GM18498 (cell line): ENCODE measurements around the gene SOX18.
A peak's percentile ranks its signal among the peaks of the same experiment; 100 is the strongest.

ENCODE experiments used
- ATAC-seq: cut with Tn5 transposase; IDR thresholded peaks from one replicate; pipeline ENCODE4 v1.9.1; 2021; ENCODE audit warnings: mild to moderate bottlenecking, moderate library complexity; ENCODE audit not compliant: unreplicated experiment

SOX18 gene

GRCh38 chr20:64080813-64081623 is 31.6 kb upstream of the SOX18 start:
- no peak for ATAC-seq

DNA sequence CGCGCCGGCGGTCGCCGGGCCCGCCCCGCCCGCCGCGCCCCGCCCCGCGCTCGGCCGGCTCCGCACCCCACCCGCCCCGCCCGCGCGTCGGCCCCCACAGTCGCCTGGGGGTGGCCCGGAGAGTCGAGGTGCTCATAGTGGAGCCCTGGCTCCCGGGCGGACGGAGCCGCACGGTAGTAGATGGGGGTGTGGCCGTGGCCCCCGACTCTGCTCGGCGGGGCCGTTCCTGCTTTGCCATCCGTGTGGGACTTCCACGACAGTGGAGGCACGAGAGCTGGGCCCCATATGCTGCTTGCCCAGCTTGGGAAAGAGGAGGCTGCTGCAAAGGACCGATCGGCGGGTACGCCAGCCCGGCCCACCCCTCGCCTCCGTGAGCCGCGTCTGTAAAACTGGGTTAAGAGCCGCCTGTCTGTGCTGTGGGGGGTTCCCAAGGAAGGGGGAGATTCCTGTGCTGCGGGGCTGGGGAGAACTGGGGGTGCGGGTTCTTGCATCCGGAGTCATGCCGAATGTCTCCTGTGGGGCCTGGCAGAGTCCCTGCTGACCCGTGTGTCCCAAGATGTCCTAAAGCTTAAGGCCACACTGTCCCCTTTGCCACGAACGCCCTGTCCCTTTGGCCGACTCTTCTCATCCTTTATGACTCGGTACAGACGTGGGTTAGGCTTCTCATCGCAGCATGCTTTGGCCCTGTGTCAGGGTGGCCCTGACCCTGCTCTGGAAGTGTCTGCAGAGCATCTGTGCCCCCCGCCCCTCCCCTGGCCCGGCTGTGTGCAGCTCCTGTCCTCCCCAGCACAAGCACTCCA is 30.8 kb upstream of the SOX18 start, which contains the start of gene OPRL1:
TSS of gene OPRL1 (plus strand) at position 70 of the 800 bp plus-strand sequence. CDS start 12,639 bp downstream, outside the sequence.
- peak; percentile 1 for ATAC-seq

DNA sequence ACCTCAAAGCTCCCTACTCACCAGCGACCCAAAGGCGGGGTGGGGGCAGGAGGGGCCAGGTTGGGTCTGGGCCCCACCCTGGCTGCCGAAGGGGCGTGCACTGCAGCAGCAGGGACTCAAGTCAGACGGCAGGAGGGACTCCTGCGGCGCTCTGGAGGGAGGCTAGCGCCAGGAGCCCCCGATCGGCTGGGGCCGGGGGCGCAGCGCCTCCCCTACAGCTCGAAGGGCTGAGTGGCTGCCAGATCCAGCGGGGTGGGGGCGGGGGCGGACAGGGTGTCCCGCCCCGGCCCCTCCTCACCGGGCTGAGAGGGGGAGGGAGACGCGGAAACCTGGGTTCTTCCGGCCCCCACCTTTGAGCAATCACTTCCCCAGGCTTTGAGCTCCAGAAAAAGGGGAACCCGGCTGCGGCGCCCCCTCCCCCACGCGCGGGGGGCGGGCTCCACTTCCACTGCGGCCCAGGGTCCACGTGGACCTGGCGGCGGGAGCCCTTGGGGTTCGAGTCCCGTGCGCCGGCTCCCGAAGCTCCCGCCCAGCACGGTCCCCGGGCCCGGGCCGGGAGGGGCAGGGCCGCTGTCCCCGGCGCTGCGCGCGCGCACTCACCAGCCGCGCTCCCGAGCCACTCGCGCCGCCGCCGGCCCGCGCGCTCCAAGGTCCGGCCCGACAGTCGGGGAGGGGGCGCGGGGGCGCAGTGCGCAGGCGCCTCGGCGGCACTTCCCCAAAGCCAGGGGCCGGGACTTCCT is 30.0 kb upstream of the SOX18 start, which contains the start of gene RGS19:
TSS of gene RGS19 (minus strand) at position 246 of the 740 bp plus-strand sequence. CDS start 2,632 bp downstream, outside the sequence.
- ATAC-seq = peak; percentile 55

DNA sequence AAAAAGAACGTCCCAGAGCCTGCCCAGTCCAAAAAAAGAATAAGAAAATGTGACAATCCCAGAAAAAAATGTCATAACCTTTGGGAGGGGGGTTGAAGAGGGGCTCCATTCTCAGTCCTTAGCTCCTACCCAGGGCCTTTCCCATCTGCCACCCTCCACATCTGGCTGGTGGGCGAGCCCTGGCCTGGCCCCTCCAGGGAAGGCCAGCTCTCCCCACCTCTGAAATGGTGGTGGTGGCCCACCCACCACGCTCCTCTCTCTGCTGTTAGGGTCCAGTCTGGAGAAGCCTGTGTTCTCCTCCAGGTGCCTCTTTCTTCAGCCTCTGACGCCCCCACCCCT is 29.5 kb upstream of the SOX18 start:
- ATAC-seq = no peak

DNA sequence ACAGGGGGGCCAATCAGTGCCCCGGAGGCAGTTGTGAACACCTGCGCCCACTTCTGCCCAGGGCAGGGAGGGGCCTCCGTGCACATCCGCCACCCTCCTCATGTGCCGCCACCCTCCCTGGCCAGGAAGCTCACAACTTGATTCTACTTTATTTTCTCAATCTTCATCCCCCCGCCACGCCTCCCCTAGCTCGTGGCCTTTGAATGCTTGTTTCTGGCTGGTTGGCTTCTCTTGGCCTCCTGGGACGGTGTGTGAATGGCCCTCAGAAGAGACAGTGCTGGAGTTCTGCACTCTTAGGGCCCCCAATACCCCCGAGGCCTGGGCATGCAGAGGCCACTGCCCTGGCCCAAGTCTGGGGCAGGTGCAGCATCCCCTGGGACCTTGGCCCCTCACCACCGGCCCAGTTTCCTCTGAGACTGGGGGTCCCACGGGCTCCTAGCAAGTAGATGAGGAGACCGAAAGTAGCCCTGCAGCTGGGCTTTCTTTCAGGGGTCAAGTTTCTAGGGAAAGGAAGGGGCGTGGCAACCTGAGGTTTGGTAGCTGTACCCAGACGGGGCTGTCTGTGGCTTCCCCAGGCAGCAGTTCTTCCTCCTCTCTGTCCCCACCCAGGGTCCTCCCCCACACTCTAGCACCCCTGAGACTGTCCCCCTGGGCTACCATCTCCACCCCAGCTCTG is 28.6 kb upstream of the SOX18 start:
- ATAC-seq = no peak

DNA sequence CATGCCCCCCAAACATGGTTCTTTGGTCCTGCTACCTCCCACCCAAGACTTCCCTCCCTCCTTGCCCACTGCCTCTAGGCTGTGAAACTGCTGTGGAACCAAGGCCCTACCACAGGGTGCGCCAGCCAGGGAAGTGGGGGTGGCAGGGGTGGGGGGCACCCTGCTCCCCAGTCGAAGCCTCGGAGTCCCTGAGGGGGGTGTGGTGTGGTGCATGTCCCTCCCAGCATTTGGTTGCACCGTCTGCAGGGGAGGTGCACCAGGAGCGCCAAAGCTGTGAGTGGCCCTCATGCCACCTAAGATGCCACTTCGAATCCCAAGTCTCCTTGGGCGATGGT is 28.1 kb upstream of the SOX18 start:
- no peak for ATAC-seq

- ATAC-seq = no peak
Measured at GRCh38 chr20:64077094-64077493, 27.7 kb upstream of the SOX18 start.

- no peak for ATAC-seq
Measured at GRCh38 chr20:64076061-64076997, 26.9 kb upstream of the SOX18 start.

DNA sequence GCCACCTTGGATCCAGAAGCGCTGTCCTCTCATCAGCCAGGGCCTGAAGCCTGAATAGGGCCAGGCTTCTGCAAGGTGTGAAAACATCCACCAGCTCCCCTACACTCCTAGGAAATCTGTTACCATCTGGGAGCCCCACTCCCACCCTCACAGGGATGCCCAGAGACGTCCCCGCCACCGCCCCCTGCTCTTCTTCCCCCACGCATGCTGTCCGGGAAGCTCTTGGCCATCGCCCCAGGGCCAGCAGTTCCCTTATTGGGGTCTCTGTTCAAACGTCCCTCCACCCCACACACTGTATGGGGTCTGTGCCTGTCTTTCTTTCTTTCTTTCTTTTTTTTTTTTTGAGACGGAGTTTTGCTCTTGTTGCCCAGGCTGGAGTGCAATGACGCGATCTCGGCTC is 26.1 kb upstream of the SOX18 start:
- ATAC-seq = no peak

- ATAC-seq = no peak
Measured at GRCh38 chr20:64074963-64075362, 25.5 kb upstream of the SOX18 start.

GRCh38 chr20:64074184-64074789 is 24.8 kb upstream of the SOX18 start:
- ATAC-seq = no peak

- ATAC-seq = no peak
Measured at GRCh38 chr20:64073476-64074183, 24.2 kb upstream of the SOX18 start.

GRCh38 chr20:64072498-64073063 is 23.1 kb upstream of the SOX18 start:
- ATAC-seq = no peak

DNA sequence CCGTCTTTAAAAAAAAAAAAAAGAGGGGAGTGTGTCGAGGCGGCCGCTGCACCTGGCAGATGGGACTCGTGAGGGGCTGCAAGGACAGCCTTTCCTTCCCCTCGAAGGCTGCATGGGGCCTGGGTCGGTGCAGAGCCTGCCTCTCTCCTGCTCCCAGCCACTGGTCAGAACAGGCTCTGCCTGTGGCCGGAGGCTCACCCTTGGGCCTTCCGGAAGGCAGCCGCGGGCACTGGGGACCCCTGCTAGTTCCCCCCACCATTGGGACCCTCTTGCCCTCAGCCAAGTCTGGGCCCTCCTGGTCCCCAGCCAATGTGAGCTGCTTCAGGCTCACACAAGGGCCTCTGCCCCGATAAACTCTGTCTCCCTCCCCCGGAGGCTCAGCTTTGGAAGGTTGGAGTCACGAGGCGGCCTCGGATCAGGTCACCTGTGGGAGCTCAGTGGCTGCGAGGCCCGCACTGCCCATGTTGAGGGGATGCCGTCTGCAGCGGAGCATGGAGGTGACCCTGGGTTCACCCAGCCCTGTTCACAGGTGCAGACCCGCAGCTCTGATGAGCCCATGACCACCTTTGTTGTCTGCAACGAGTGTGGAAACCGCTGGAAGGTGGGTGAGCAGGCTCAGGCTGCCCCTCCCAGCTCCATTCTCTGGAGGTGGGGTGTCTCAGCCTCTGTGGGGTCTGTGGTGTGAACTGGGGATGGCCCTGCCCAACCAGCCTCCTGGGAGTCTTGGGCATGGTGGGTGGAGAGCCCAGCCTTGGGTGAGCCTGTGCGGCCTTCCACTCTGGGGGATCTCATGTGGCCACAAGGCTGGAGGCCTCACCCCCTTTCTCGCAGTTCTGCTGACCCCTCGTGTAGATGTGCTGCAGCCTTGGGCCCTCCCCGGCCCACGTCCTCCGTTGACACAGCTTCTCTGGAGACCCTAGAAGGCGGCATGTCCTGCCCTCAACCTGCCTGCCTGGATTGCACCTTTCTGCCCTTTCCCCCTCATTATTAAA is 22.2 kb upstream of the SOX18 start:
- ATAC-seq = no peak

GRCh38 chr20:64070244-64070993 is 21.0 kb upstream of the SOX18 start:
- no peak for ATAC-seq

DNA sequence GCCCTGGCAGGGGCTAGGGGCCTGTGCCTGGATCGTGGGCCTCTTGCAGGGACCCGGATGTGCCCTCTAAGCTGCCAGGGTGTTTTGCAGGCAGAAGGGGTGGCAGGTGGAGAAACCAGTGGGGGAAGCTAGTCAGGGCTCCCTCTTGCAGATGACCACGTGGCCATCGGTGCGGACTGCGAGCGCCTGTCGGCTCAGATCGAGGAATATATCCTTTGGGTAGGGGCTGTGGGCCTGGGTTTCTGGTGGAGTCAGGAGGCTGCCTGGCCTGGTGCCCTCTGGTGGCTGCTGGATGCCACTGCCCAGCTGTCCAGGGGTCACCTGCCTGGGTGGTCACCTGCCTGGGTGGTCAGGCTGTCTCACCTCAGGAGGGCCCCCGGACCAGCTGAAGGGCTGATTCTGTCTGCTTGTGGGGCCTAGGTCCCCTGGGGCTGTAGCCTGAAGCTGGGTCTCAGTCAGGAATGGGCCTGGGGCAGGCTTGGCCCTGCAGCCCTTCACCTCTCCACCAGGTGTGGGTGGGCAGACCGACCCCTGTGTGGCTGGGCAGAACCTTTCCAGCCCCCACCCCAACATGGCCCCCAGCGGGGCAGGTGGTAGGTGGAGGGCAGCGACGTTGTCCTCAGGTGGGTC is 20.3 kb upstream of the SOX18 start:
- no peak for ATAC-seq
